Endothelial cell of umbilical vein (primary cell): ENCODE results near the gene ERFL.
"Not testable (repeated sequence)": the region's sequence is repeated elsewhere in the genome, so short reads cannot be mapped to it uniquely, and the experiment has no call there.

Experiments used
- CTCF ChIP-seq, 2 donors: IDR thresholded peaks; 1 replicate in 1 of 2; 2 replicates in 1 of 2; pipeline ENCODE4 v1.5.1; 2011; ENCODE audit warnings: low read length in 2 of 2, mild to moderate bottlenecking in 2 of 2, moderate library complexity in 2 of 2, control low read depth in 1 of 2, inconsistent platforms in 1 of 2, low read depth in 1 of 2; ENCODE audit not compliant: insufficient read depth in 1 of 2; ENCODE audit errors: extremely low read depth in 1 of 2
- EZH2 ChIP-seq: IDR thresholded peaks from 2 replicates; pipeline ENCODE4 v1.6.1; 2012; ENCODE audit warnings: borderline replicate concordance, low read depth, mild to moderate bottlenecking, moderate library complexity, low read length, inconsistent platforms; ENCODE audit not compliant: severe bottlenecking
- GATA2 ChIP-seq: IDR thresholded peaks from 2 replicates; pipeline ENCODE4 v1.7.0; 2011; ENCODE audit warnings: low read depth, mild to moderate bottlenecking, moderate library complexity, mixed read lengths, low read length; ENCODE audit not compliant: insufficient read length, insufficient read depth
- JUN ChIP-seq: IDR thresholded peaks from 2 replicates; pipeline ENCODE4 v1.6.1; 2011; ENCODE audit warnings: borderline replicate concordance, low read depth; ENCODE audit not compliant: insufficient read length, insufficient read depth
- MAX ChIP-seq: IDR thresholded peaks from 2 replicates; pipeline ENCODE4 v1.6.1; 2011; ENCODE audit not compliant: insufficient read depth, insufficient read length
- POLR2A ChIP-seq: IDR thresholded peaks from 2 replicates; pipeline ENCODE4 v1.6.1; 2012; ENCODE audit warnings: low read depth, mild to moderate bottlenecking, control low read depth, low read length
- POLR2AphosphoS5 ChIP-seq: IDR thresholded peaks from 2 replicates; pipeline ENCODE4 v1.6.1; 2012; ENCODE audit warnings: low read depth, mild to moderate bottlenecking, control low read depth, low read length, moderate library complexity; ENCODE audit not compliant: insufficient read depth

DNA sequence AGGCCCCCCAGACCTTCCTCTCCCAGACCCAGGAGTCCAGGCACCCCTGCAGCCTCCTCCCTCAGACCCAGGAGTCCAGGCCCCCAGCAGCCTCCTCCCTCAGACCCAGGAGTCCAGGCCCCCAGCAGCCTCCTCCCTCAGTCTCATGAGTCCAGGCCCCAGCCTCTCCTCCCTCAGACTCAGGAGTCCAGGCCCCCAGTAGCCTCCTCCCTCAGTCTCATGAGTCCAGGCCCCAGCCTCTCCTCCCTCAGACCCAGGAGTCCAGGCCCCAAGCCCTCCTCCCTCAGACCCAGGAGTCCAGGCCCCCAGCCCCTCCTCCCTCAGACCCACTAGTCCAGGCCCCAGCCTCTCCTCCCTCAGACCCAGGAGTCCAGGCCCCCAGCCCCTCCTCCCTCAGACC is 11.0 kb upstream of the ERFL start:
- not testable (repeated sequence) for TF ChIP-seq MAX; CTCF (IDR thresholded peaks at IDR 0.05; ENCODE audit: extremely low read depth in 1 of 2, insufficient read depth in 1 of 2, low read depth in 1 of 2, low read length in 2 of 2); EZH2; POLR2AphosphoS5; POLR2A; GATA2; JUN
